HG03575 (cell line): Measurements from ENCODE around the gene SULT4A1.

Experiments
- ATAC-seq: cut with Tn5 transposase; IDR thresholded peaks from one replicate; pipeline ENCODE4 v1.9.1; 2021; ENCODE audit not compliant: unreplicated experiment, insufficient number of reproducible peaks, low FRiP score; ENCODE audit errors: extremely low read depth

The SULT4A1 gene

GRCh38 chr22:43833286-43834240 lies 28.8 kb downstream of the SULT4A1 start:
- no peak for ATAC-seq

- no peak for ATAC-seq
These were observed 29.7 kb downstream of the SULT4A1 start for GRCh38 chr22:43832393-43833265.

- no peak for ATAC-seq
These were observed 30.5 kb downstream of the SULT4A1 start for GRCh38 chr22:43831561-43832392.

- no peak for ATAC-seq
These were observed 31.3 kb downstream of the SULT4A1 start for GRCh38 chr22:43830931-43831560.

GRCh38 chr22:43829904-43830851 lies 32.1 kb downstream of the SULT4A1 start:
- ATAC-seq = no peak

- no peak for ATAC-seq
These were observed 33.1 kb downstream of the SULT4A1 start for GRCh38 chr22:43828998-43829782.

- no peak for ATAC-seq
These were observed 33.7 kb downstream of the SULT4A1 start for GRCh38 chr22:43828725-43828997.

GRCh38 chr22:43827926-43828724 lies 34.2 kb downstream of the SULT4A1 start:
- no peak for ATAC-seq

- no peak for ATAC-seq
These were observed 35.1 kb downstream of the SULT4A1 start for GRCh38 chr22:43827003-43827735.

GRCh38 chr22:43826142-43827002 lies 35.9 kb downstream of the SULT4A1 start:
- no peak for ATAC-seq

GRCh38 chr22:43825651-43826050 lies 36.7 kb downstream of the SULT4A1 start:
- no peak for ATAC-seq

- no peak for ATAC-seq
These were observed 37.4 kb downstream of the SULT4A1 start for GRCh38 chr22:43824724-43825420.

- ATAC-seq = no peak
These were observed 38.2 kb downstream of the SULT4A1 start for GRCh38 chr22:43823911-43824665.
